OCI-LY1 (cell line): Measurements from ENCODE around the gene GUF1.

ENCODE experiments used
- EZH2 ChIP-seq: fragments of 200-600 bp; sonication (generic), shearing (Covaris generic); IDR thresholded peaks from 2 replicates; pipeline ENCODE4 v1.8.0; 2017; ENCODE audit warnings: borderline replicate concordance, mixed run types, mild to moderate bottlenecking, antibody characterized with exemption, low read length, moderate library complexity, mixed read lengths
- TF ChIP-seq, protein P1 (sequence below): fragments of 200-600 bp; sonication (generic), shearing (Covaris generic); IDR thresholded peaks from 2 replicates; pipeline ENCODE4 v1.5.1; 2017; ENCODE audit warnings: mild to moderate bottlenecking, antibody characterized with exemption, low read length, moderate library complexity, mixed read lengths

GRCh38 chr4:44651425-44651824 lies 26.8 kb upstream of the GUF1 start, which contains the start of gene YIPF7:
- TF ChIP-seq EZH2: no peak
- TF ChIP-seq, protein P1, sequence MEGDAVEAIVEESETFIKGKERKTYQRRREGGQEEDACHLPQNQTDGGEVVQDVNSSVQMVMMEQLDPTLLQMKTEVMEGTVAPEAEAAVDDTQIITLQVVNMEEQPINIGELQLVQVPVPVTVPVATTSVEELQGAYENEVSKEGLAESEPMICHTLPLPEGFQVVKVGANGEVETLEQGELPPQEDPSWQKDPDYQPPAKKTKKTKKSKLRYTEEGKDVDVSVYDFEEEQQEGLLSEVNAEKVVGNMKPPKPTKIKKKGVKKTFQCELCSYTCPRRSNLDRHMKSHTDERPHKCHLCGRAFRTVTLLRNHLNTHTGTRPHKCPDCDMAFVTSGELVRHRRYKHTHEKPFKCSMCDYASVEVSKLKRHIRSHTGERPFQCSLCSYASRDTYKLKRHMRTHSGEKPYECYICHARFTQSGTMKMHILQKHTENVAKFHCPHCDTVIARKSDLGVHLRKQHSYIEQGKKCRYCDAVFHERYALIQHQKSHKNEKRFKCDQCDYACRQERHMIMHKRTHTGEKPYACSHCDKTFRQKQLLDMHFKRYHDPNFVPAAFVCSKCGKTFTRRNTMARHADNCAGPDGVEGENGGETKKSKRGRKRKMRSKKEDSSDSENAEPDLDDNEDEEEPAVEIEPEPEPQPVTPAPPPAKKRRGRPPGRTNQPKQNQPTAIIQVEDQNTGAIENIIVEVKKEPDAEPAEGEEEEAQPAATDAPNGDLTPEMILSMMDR: no peak
